GM12801 (cell line): ENCODE measurements around the gene KRT2.

ENCODE experiments used
- TF ChIP-seq, protein P1 (sequence below): IDR thresholded peaks from one replicate; pipeline ENCODE4 v1.5.1; 2011; ENCODE audit warnings: control low read depth; ENCODE audit not compliant: insufficient read length; ENCODE audit errors: extremely low read depth

The KRT2 gene

GRCh38 chr12:52657250-52657902, 5.4 kb upstream of the KRT2 start:
- TF ChIP-seq, protein P1, sequence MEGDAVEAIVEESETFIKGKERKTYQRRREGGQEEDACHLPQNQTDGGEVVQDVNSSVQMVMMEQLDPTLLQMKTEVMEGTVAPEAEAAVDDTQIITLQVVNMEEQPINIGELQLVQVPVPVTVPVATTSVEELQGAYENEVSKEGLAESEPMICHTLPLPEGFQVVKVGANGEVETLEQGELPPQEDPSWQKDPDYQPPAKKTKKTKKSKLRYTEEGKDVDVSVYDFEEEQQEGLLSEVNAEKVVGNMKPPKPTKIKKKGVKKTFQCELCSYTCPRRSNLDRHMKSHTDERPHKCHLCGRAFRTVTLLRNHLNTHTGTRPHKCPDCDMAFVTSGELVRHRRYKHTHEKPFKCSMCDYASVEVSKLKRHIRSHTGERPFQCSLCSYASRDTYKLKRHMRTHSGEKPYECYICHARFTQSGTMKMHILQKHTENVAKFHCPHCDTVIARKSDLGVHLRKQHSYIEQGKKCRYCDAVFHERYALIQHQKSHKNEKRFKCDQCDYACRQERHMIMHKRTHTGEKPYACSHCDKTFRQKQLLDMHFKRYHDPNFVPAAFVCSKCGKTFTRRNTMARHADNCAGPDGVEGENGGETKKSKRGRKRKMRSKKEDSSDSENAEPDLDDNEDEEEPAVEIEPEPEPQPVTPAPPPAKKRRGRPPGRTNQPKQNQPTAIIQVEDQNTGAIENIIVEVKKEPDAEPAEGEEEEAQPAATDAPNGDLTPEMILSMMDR: no peak

DNA sequence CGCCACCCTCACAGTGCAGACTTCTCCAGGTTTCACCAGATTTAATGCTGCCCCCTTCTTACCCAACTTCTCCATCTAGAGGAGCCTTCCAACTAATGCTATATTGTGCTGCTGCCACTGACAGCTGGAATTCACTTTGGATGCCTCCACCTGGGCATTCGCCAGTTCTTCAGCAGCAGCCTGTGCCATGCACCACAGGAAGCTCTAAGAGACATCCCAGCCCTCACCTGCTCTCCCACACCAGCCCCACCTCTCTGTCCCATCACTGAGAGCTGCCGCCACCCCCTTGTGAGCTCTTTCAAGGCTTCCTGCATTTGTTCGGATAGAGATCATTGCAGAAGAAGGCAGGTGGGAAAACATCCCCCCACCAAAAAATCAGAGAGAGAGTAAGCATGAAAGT, 4.6 kb upstream of the KRT2 start:
- TF ChIP-seq, protein P1: no peak

DNA sequence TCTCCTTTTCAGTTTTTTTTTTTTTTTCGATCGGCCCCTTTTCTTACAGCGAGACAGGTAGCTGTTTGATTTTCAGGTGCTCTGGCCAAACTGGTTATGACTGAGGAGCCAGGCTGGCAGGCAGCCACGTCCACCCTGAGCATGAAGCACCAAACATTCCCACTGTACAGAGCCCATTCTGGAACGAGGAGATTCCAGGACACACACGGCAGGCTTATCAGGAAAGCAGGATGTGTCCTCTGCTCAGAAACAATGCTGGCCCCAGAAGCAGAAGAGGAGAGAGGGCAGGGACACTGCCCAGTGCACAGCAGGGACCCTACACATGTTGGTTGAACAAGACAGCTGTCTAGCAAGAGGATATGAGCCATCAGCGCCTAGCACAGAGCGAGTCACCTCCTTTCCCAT, 3.7 kb upstream of the KRT2 start:
- TF ChIP-seq, protein P1: no peak

- TF ChIP-seq, protein P1: no peak
Measured at GRCh38 chr12:52655251-52655650, 3.2 kb upstream of the KRT2 start.

- TF ChIP-seq, protein P1: no peak
Measured at GRCh38 chr12:52650520-52651081, 1.4 kb downstream of the KRT2 start.

DNA sequence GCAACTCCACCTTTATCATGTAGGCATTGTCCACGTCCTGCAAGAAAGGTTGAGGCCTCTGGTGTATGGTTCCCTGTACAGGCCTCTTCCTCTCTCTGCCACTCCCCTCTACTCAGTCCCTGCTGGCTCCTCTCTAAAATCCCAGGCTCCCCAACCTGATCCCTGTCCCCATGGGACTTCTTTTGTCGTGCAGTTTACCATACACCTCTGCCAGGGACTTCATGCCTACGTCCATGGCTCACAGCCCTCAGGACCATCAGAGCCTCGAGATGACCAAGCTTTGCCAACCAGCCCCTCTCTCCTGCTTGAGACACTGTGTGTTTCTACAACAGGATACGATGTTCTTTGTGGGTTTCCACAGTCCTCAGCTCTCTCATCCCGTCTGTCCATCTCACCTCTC, 2.9 kb downstream of the KRT2 start:
- TF ChIP-seq, protein P1: no peak

- TF ChIP-seq, protein P1: no peak
Measured at GRCh38 chr12:52648012-52648550, 3.9 kb downstream of the KRT2 start.
